Peyer's patch (tissue), 4 donors: ENCODE results near the gene GCLC.

ENCODE experiments used
- CTCF ChIP-seq, 6 experiments: fragments of 450-650 bp in 4 of 6; fragments of 200-600 bp in 2 of 6; sonication (generic) in 1 of 6; IDR thresholded peaks; one replicate each; pipeline ENCODE4 v1.5.1; 2017 to 2019; ENCODE audit warnings: antibody characterized with exemption in 6 of 6, mild to moderate bottlenecking in 3 of 6, moderate library complexity in 1 of 6
- POLR2A ChIP-seq, 2 donors: fragments of 450-650 bp; IDR thresholded peaks; one replicate each; pipeline ENCODE4 v1.5.1; 2017; ENCODE audit warnings: antibody characterized with exemption in 2 of 2, mild to moderate bottlenecking in 2 of 2, moderate library complexity in 2 of 2

- TF ChIP-seq CTCF (IDR thresholded peaks at IDR 0.05) = no peak
- no peak for TF ChIP-seq POLR2A (IDR thresholded peaks at IDR 0.05)
These were observed 32.3 kb downstream of the GCLC start for GRCh38 chr6:53512626-53513025.
